Measurements from ENCODE around the gene DGCR2.
"Not testable (repeated sequence)": the region's sequence is repeated elsewhere in the genome, so short reads cannot be mapped to it uniquely, and the experiment has no call there.

DNA sequence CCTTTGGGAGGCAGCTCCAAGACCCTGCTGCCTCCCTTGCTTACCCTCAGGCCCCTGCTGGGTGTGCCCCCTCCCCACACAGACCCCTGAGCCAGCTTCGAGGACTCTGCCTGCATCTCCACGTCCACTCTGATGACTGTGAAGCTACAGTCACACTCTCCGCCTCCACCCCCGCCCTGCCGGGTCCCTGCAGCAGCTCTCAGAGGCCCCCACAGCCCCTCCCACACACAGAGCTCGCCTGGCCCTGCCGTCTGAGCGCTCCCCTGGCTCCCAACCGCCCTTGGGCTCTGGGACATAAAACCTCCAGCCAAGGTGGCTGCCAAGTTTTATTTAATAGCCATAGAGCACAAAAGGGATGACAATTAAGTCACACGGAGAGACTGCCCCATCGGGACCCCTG is 96.1 kb downstream of the DGCR2 start:
- TF ChIP-seq, protein P1, sequence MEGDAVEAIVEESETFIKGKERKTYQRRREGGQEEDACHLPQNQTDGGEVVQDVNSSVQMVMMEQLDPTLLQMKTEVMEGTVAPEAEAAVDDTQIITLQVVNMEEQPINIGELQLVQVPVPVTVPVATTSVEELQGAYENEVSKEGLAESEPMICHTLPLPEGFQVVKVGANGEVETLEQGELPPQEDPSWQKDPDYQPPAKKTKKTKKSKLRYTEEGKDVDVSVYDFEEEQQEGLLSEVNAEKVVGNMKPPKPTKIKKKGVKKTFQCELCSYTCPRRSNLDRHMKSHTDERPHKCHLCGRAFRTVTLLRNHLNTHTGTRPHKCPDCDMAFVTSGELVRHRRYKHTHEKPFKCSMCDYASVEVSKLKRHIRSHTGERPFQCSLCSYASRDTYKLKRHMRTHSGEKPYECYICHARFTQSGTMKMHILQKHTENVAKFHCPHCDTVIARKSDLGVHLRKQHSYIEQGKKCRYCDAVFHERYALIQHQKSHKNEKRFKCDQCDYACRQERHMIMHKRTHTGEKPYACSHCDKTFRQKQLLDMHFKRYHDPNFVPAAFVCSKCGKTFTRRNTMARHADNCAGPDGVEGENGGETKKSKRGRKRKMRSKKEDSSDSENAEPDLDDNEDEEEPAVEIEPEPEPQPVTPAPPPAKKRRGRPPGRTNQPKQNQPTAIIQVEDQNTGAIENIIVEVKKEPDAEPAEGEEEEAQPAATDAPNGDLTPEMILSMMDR (IDR thresholded peaks at IDR 0.05; ENCODE audit: low read length) = not testable (repeated sequence)
- TF ChIP-seq EZH2phosphoT487 (IDR thresholded peaks at IDR 0.05; ENCODE audit: low read length) = not testable (repeated sequence)
